GM21786 (cell line): ENCODE data around the gene ARFIP2.
"Not testable (repeated sequence)": the region's sequence is repeated elsewhere in the genome, so short reads cannot be mapped to it uniquely, and the experiment has no call there.

Source experiments
- ATAC-seq: cut with Tn5 transposase; IDR thresholded peaks from one replicate; pipeline ENCODE4 v1.9.1; 2021; ENCODE audit not compliant: unreplicated experiment

Gene ARFIP2

GRCh38 chr11:6481012-6481923, at the start of gene ARFIP2, which contains the start of gene TIMM10B:
Gene ARFIP2, minus strand, starts transcription at chr11:6481331. Its CDS starts 910 bp downstream, at chr11:6480421.
Gene TIMM10B, plus strand, starts transcription at chr11:6481501. Its CDS starts 16 bp downstream, at chr11:6481517.
- peak; percentile 99 for ATAC-seq

GRCh38 chr11:6530848-6531247, 49.7 kb upstream of the ARFIP2 start:
- no peak for ATAC-seq

GRCh38 chr11:6529266-6529665, 48.1 kb upstream of the ARFIP2 start:
- ATAC-seq: no peak

GRCh38 chr11:6526411-6527135, 45.4 kb upstream of the ARFIP2 start:
- peak; percentile 65 for ATAC-seq

GRCh38 chr11:6523253-6523652, 42.1 kb upstream of the ARFIP2 start:
- ATAC-seq: no peak

- ATAC-seq: not testable (repeated sequence)
Measured at GRCh38 chr11:6521946-6522345, 40.8 kb upstream of the ARFIP2 start.

GRCh38 chr11:6520265-6520664, 39.1 kb upstream of the ARFIP2 start:
- ATAC-seq: no peak

GRCh38 chr11:6516865-6517264, 35.7 kb upstream of the ARFIP2 start:
- no peak for ATAC-seq

- no peak for ATAC-seq
Measured at GRCh38 chr11:6505577-6506240, 24.6 kb upstream of the ARFIP2 start.

GRCh38 chr11:6504166-6504565, 23.0 kb upstream of the ARFIP2 start:
- ATAC-seq: no peak

GRCh38 chr11:6502382-6502781, 21.3 kb upstream of the ARFIP2 start:
- ATAC-seq: no peak

GRCh38 chr11:6498544-6498943, 17.4 kb upstream of the ARFIP2 start:
- ATAC-seq: no peak

GRCh38 chr11:6498121-6498520, 17.0 kb upstream of the ARFIP2 start:
- no peak for ATAC-seq

GRCh38 chr11:6497069-6497839, 16.1 kb upstream of the ARFIP2 start, which contains the start of gene DNHD1:
Gene DNHD1, plus strand, starts transcription at chr11:6497280. Its CDS starts 936 bp downstream, at chr11:6498216.
- ATAC-seq: no peak

- no peak for ATAC-seq
Measured at GRCh38 chr11:6489306-6489705, 8.2 kb upstream of the ARFIP2 start.

GRCh38 chr11:6488821-6489220, 7.7 kb upstream of the ARFIP2 start:
- no peak for ATAC-seq

GRCh38 chr11:6488342-6488741, 7.2 kb upstream of the ARFIP2 start:
- ATAC-seq: no peak

GRCh38 chr11:6486938-6487337, 5.8 kb upstream of the ARFIP2 start:
- no peak for ATAC-seq

GRCh38 chr11:6486256-6486655, 5.1 kb upstream of the ARFIP2 start:
- ATAC-seq: no peak

GRCh38 chr11:6485661-6486060, 4.5 kb upstream of the ARFIP2 start:
- ATAC-seq: no peak

GRCh38 chr11:6483015-6483414, 1.9 kb upstream of the ARFIP2 start:
- ATAC-seq: no peak
